H7 (cell line): Measurements from ENCODE around the gene RTBDN. TPM values are rescaled to one million over a fixed set of nuclear protein-coding genes. Genes with fewer than 3 reads are reported as not detected.

Experiments
- DNase-seq: peaks from one replicate; pipeline ENCODE4 v3.0.0; 2012
- H3K27me3 ChIP-seq: 2 replicates; pipeline ENCODE4 v1.6.0; 2011; ENCODE audit warnings: mild to moderate bottlenecking, low read length; ENCODE audit not compliant: control insufficient read depth, insufficient read depth
- H3K36me3 ChIP-seq: replicated peaks from 2 replicates; pipeline ENCODE4 v1.5.1; 2011; ENCODE audit warnings: low read length; ENCODE audit not compliant: control insufficient read depth, insufficient read depth
- H3K4me3 ChIP-seq: 2 replicates; pipeline ENCODE4 v1.5.1; 2011; ENCODE audit warnings: low read depth, mild to moderate bottlenecking, control low read depth, low read length, moderate library complexity; ENCODE audit not compliant: insufficient read depth
- total RNA-seq: library from RNA; depleted of rRNA; stranded (reverse); fragments of >200 nt; shearing (Covaris generic); gene quantifications from 2 replicates; pipeline ENCODE4 v1.2.3, GENCODE V29; 2014; rRNA removed

The RTBDN gene
- total RNA-seq, 1 experiment from 2014 or later, result 1.3 TPM

- Histone ChIP-seq H3K27me3 (no peaks in the 10 kb centered on the region; the same call in 1 of the 2 replicates), H3K4me3 (peak overlapping the region; percentile 54), H3K36me3 (peaks cover 3% of the 10 kb centered on the region)
- DNase-seq, result peak; percentile 96
These were observed 57.0 kb downstream of the RTBDN start for GRCh38 chr19:12777217-12778016.

Other genes starting within 250 kb of the RTBDN start
- gene ZNF490, start 223.8 kb downstream of the RTBDN start, total RNA-seq, result 3.1 and 5.2 TPM in 2 replicates
- 7.4 and 10.2 TPM in 2 replicates for gene ZNF791, start 223.7 kb downstream of the RTBDN start, total RNA-seq
- gene MAN2B1, start 167.8 kb downstream of the RTBDN start, total RNA-seq, result 58.4 and 71.2 TPM in 2 replicates
- gene WDR83, start 167.8 kb downstream of the RTBDN start, total RNA-seq, result 11.6 and 12.5 TPM in 2 replicates
- gene DHPS, start 152.7 kb downstream of the RTBDN start, total RNA-seq, result 83.1 and 86.4 TPM in 2 replicates
- gene GNG14, start 146.6 kb downstream of the RTBDN start, total RNA-seq, result not detected in 2 replicates
- gene FBXW9, start 137.9 kb downstream of the RTBDN start, total RNA-seq, result 15.3 and 21.2 TPM in 2 replicates
- 34.1 and 48.9 TPM in 2 replicates for gene TNPO2, start 110.6 kb downstream of the RTBDN start, total RNA-seq
- gene TRIR, start 99.9 kb downstream of the RTBDN start, total RNA-seq, result 186 and 218 TPM in 2 replicates
- gene GET3, start 97.1 kb downstream of the RTBDN start, total RNA-seq, result 113 and 166 TPM in 2 replicates
- 0.37 and 1.5 TPM in 2 replicates for gene BEST2, start 82.8 kb downstream of the RTBDN start, total RNA-seq
- gene HOOK2, start 59.0 kb downstream of the RTBDN start, total RNA-seq, result 15.4 and 30.4 TPM in 2 replicates
- 10.0 and 22.6 TPM in 2 replicates for gene JUNB, start 43.1 kb downstream of the RTBDN start, total RNA-seq
- gene PRDX2, start 32.8 kb downstream of the RTBDN start, total RNA-seq, result 508 and 571 TPM in 2 replicates
- gene THSD8, start 32.5 kb downstream of the RTBDN start, total RNA-seq, result not detected in 2 replicates
- gene RNASEH2A, start 28.0 kb downstream of the RTBDN start, total RNA-seq, result 85.4 and 104 TPM in 2 replicates
- gene MAST1, start 3.9 kb upstream of the RTBDN start, total RNA-seq, result 5.5 and 7.0 TPM in 2 replicates
- 15.3 and 16.8 TPM in 2 replicates for gene DNASE2, start 46.9 kb upstream of the RTBDN start, total RNA-seq
- gene KLF1, start 52.6 kb upstream of the RTBDN start, total RNA-seq, result 0.37 and 0.76 TPM in 2 replicates
- gene GCDH, start 56.6 kb upstream of the RTBDN start, total RNA-seq, result 42.3 and 59.4 TPM in 2 replicates
- gene SYCE2, start 84.7 kb upstream of the RTBDN start, total RNA-seq, result 0.24 and 2.0 TPM in 2 replicates
- gene FARSA, start 99.1 kb upstream of the RTBDN start, total RNA-seq, result 93.0 and 117 TPM in 2 replicates
- gene CALR, start 104.0 kb upstream of the RTBDN start, total RNA-seq, result 911 and 1,131 TPM in 2 replicates
- gene RAD23A, start 111.3 kb upstream of the RTBDN start, total RNA-seq, result 146 and 155 TPM in 2 replicates
- gene GADD45GIP1, start 122.6 kb upstream of the RTBDN start, total RNA-seq, result 40.4 and 51.7 TPM in 2 replicates
- 0.15 TPM in 1 of 2 replicates, not detected in the other for gene DAND5, start 135.0 kb upstream of the RTBDN start, total RNA-seq
- gene NFIX, start 160.9 kb upstream of the RTBDN start, total RNA-seq, result 0.03 and 0.07 TPM in 2 replicates